Activated CD4-positive, alpha-beta T cell treated with anti-CD3 and anti-CD28 coated beads, Interleukin-2, amount 50 U/mL, for 16 hours (primary cell): ENCODE data around the gene LRRC28.
A peak's percentile ranks its signal among the peaks of the same experiment; 100 is the strongest.

Experiments
- DNase-seq: peaks from one replicate; pipeline ENCODE4 v3.0.0-alpha.2; 2020

The LRRC28 gene

DNA sequence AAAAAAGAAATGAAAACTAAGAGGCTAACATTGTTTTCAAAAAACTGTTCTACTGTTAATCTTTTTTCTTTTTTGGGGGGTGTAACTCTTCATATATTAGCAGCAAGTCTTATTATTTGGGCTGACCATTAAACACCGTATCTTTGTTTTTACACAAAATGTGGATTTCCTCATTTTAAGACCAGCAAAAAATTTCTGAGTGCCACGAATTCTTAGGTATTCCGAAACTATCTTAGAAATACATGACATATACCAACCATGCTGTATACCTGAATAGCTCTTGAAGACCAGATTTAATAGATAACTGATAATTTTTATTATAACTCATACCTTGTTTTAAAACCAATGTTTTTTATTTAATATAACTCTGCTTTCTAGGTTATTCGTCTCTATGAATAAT, 1.3 kb upstream of the LRRC28 start:
- DNase-seq, result no peak

- no peak for DNase-seq
Observed at GRCh38 chr15:99250494-99250856, 806 bp upstream of the LRRC28 start.

DNA sequence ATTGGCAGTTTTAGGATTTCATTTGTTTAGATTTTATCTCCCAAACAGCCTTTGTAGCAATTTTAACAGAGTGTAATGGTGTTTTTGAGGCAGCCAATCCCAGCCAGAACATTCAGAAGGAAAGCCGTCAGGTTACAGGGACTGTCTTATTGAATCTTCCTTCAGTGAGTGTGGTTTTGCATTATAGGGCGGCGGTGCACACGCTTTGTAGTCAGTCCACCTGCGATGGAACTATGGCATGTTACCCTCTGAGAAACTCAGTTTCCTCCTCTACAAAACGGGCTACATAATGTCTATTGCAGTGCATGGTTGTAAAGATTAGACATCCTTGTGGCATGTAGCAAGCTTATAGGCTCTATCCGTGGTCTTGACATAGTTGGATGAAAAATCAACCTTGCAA, 1.0 kb downstream of the LRRC28 start:
- no peak for DNase-seq

DNA sequence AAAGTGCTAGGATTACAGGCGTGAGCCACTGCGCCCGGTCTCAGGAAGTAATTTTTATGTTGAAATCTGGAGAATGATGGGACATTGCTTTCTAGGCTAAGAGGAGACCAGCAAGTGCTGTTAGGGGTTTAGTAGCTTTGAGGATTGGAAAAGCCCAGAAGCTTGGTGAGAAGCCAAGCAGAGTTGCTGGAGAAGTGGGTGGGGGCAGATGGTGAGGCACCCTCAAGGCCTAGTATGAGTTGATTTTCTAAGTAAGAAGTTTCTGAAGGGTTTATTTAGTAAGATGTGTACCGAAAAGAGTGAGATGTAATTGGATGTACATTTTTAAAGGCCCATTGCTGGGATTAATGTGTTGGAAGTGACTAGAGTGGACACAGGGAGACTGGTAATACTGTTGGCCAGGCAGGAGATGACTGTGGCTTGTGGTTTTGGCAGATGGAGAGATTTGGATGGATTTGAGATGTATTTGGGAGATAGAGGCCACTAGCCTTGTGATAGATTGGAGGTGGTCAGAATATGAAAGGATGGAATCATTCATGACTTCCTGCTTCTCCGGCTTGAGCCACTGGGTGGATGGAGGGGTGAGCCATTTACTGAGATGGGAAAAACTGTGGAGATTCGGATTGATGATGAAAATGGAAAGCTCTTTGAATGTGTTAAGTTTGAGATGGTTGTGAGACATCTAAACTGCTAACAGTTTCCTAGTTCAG, 2.3 kb downstream of the LRRC28 start:
- peak; percentile 23 for DNase-seq

- DNase-seq, result no peak
Observed at GRCh38 chr15:99257107-99257750, 5.9 kb downstream of the LRRC28 start.

DNA sequence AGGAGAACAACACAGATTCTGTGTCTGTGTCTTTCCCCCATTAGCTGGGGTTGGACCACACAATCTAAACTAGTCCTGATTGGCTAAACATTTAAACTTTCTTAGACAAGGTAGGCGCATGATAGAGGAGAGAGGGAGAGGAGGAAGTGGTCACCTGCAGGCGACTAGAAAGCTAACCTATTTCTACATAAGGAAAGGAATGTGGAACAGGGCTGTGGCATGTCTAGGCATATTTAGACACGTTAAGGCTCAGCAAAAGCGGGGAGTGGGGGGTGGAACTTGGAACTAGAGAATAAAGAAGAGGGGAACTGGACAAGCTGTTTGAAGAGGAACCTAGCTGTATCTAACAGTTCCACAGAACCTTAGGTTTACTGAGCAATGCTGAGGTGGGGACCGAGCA, 12.8 kb downstream of the LRRC28 start:
- DNase-seq, result no peak

DNA sequence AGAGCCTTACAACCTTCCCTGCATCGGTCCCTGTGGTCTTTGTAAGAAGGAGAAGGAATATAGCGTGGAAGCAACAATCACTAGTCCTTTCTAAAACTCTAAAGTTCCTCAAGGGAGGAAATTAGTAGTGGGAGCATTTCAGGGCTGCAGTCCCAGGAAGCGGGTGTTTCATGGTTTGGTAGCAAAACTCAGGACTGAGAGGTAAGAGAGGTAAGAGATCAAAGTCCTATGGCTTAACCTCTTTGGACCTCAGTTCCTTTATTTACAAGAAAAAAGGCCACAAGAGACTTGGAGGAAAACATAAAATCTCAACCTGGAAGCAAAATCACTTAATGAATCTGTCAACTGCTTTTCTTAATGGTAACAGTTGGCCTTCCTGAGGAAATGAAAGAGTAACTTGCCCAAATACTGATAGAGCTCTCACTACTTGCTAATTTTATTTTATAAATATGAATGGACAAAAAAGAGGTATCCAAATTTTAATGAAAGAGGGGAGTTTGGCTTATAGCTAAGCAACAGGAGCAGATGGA, 14.3 kb downstream of the LRRC28 start:
- no peak for DNase-seq

DNA sequence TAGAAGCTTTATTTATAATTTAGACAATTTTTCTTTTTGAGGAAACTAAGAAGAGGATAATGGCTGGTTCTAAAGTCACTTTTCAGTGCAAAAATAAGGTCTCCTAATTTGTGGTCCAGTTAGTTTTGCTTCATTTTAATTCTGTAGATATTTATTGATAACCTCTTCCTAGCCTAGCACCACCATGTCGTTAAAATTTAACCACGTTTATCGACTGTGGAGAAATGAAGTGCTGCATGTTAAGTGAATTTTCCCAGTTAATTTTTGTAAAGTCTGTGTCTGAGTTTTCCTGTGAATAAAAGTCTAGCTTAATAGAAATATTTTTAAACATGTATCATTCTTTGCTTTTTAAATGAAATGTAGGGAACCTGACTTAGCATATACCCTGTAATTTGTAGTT, 16.7 kb downstream of the LRRC28 start:
- DNase-seq, result no peak

- DNase-seq, result no peak
Observed at GRCh38 chr15:99268431-99268830, 17.1 kb downstream of the LRRC28 start.

GRCh38 chr15:99273801-99274200, 22.5 kb downstream of the LRRC28 start:
- DNase-seq, result no peak

- DNase-seq, result no peak
Observed at GRCh38 chr15:99275061-99275460, 23.8 kb downstream of the LRRC28 start.

GRCh38 chr15:99275525-99276128, 24.3 kb downstream of the LRRC28 start:
- DNase-seq, result no peak

GRCh38 chr15:99279290-99279689, 28.0 kb downstream of the LRRC28 start:
- peak; percentile 35 for DNase-seq

- peak; percentile 64 for DNase-seq
Observed at GRCh38 chr15:99279827-99280226, 28.5 kb downstream of the LRRC28 start.

GRCh38 chr15:99282121-99282520, 30.8 kb downstream of the LRRC28 start:
- no peak for DNase-seq

GRCh38 chr15:99282586-99282985, 31.3 kb downstream of the LRRC28 start:
- no peak for DNase-seq

GRCh38 chr15:99283717-99284116, 32.4 kb downstream of the LRRC28 start:
- no peak for DNase-seq

GRCh38 chr15:99291643-99292042, 40.4 kb downstream of the LRRC28 start:
- no peak for DNase-seq

- no peak for DNase-seq
Observed at GRCh38 chr15:99295840-99296239, 44.6 kb downstream of the LRRC28 start.

DNA sequence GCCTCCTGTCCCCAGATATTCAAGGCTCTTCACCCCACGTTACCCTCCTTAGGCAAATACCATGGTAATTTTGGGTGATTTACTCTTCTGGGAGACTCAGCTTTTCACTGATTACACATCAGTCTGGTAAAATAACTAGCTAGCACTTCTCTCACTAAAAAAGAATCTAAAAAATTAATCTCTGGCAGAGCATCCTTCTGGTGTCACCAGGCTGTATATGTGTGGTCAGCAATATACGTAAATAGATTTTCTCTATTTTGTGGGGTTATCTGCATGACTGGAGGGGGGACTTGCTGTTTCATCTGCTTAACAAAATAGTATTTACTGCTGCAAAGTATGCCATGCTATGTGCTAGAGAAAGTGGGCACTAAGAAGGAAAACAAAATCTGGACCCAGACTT, 45.1 kb downstream of the LRRC28 start:
- no peak for DNase-seq

GRCh38 chr15:99303907-99304306, 52.6 kb downstream of the LRRC28 start:
- DNase-seq, result no peak

- DNase-seq, result no peak
Observed at GRCh38 chr15:99305761-99306505, 54.7 kb downstream of the LRRC28 start.

- no peak for DNase-seq
Observed at GRCh38 chr15:99306694-99307338, 55.5 kb downstream of the LRRC28 start.
